Fibroblast of lung (primary cell): ENCODE measurements around the gene TPBG. TPM values are rescaled to one million over a fixed set of nuclear protein-coding genes. Genes with fewer than 3 reads are reported as not detected.

Experiments used
- DNase-seq, 2 donors: peaks; one replicate each; pipeline versions ENCODE4 v3.0.0 to v3.0.0-alpha.2; 2010; ENCODE audit warnings: low read depth in 2 of 2
- H2AFZ ChIP-seq: 2 replicates; pipeline ENCODE4 v1.5.1; 2012; ENCODE audit warnings: low read length, control low read depth, inconsistent platforms
- H3K27ac ChIP-seq: 2 replicates; pipeline ENCODE4 v1.5.1; 2011; ENCODE audit warnings: low read length, control low read depth; ENCODE audit not compliant: insufficient read depth
- H3K27me3 ChIP-seq: 2 replicates; pipeline ENCODE4 v1.5.1; 2011; ENCODE audit warnings: mild to moderate bottlenecking, low read length; ENCODE audit not compliant: control insufficient read depth, insufficient read depth
- H3K36me3 ChIP-seq: 2 replicates; pipeline ENCODE4 v1.5.1; 2011; ENCODE audit warnings: low read length; ENCODE audit not compliant: control insufficient read depth, insufficient read depth
- H3K4me1 ChIP-seq: 2 replicates; pipeline ENCODE4 v1.5.1; 2011; ENCODE audit warnings: low read length; ENCODE audit not compliant: control insufficient read depth, insufficient read depth; ENCODE audit errors: extremely low read depth
- H3K4me2 ChIP-seq: 2 replicates; pipeline ENCODE4 v1.5.1; 2011; ENCODE audit warnings: low read length, control low read depth; ENCODE audit not compliant: insufficient read depth; ENCODE audit errors: extremely low read depth
- H3K4me3 ChIP-seq, 4 experiments: fragments of 200-600 bp in 1 of 4; sonication (generic) in 1 of 4; replicated peaks in 1 of 4; 2 replicates each; pipeline ENCODE4 v1.5.1; 2011 to 2016; ENCODE audit warnings: low read length in 4 of 4, low read depth in 3 of 4, mild to moderate bottlenecking in 3 of 4, control low read depth in 2 of 4, inconsistent platforms in 1 of 4, mixed read lengths in 1 of 4; ENCODE audit not compliant: insufficient read depth in 1 of 4; ENCODE audit errors: control extremely low read depth in 1 of 4
- H3K79me2 ChIP-seq: 2 replicates; pipeline ENCODE4 v1.5.1; 2012; ENCODE audit warnings: mild to moderate bottlenecking, low read length, inconsistent platforms; ENCODE audit not compliant: control insufficient read depth, insufficient read depth
- H3K9ac ChIP-seq: 2 replicates; pipeline ENCODE4 v1.5.1; 2011; ENCODE audit warnings: mild to moderate bottlenecking, low read length, control low read depth; ENCODE audit not compliant: insufficient read depth
- H3K9me3 ChIP-seq: 2 replicates; pipeline ENCODE4 v1.5.1; 2012; ENCODE audit warnings: low read depth, low read length; ENCODE audit not compliant: control insufficient read depth, insufficient read depth
- H4K20me1 ChIP-seq: 2 replicates; pipeline ENCODE4 v1.5.1; 2011; ENCODE audit warnings: low read length; ENCODE audit not compliant: control insufficient read depth, insufficient read depth; ENCODE audit errors: extremely low read depth
- EZH2 ChIP-seq: IDR thresholded peaks from 2 replicates; pipeline ENCODE4 v1.5.1; 2012; ENCODE audit warnings: low read length, control low read depth, mild to moderate bottlenecking; ENCODE audit errors: missing control alignments
- polyA plus RNA-seq, 2 donors: library from polyadenylated mRNA; depleted of rRNA in 1 of 2; stranded (reverse) in 1 of 2; unstranded in 1 of 2; fragments of >200 nt; gene quantifications; 2 replicates each; pipeline ENCODE4 v1.2.1, GENCODE V29; 2011 to 2012; ENCODE audit warnings: missing spikeins in 1 of 2
- total RNA-seq: library from RNA; depleted of rRNA; stranded (reverse); fragments of >200 nt; gene quantifications from 2 replicates; pipeline ENCODE4 v1.2.1, GENCODE V29; 2014
- TF ChIP-seq, protein P1 (sequence below), 2 donors: IDR thresholded peaks in 1 of 2; conservative IDR thresholded peaks in 1 of 2; 1 replicate in 1 of 2; 2 replicates in 1 of 2; pipeline ENCODE4 v1.5.1; 2011 to 2012; ENCODE audit warnings: low read length in 2 of 2, control low read depth in 1 of 2, inconsistent platforms in 1 of 2, low read depth in 1 of 2, mild to moderate bottlenecking in 1 of 2

Gene TPBG
- total and polyA plus RNA-seq, 2 donors (not counting 1 experiment from before 2014, with no cell fraction given) = 31.0 to 54.6 TPM

GRCh38 chr6:82330171-82330804 is 33.3 kb upstream of the TPBG start:
- Histone ChIP-seq H2AFZ (no peak overlapping the region), H3K9ac (no peak overlapping the region), H4K20me1 (no peaks in the 10 kb centered on the region), H3K79me2 (no peaks in the 10 kb centered on the region), H3K36me3 (no peaks in the 10 kb centered on the region), H3K4me2 (no peak overlapping the region), H3K27ac (no peak overlapping the region), H3K9me3 (no peaks in the 10 kb centered on the region), H3K4me3 (no peak overlapping the region), H3K4me1 (no peaks in the 10 kb centered on the region), H3K27me3 (no peaks in the 10 kb centered on the region)
- no peak for DNase-seq
- TF ChIP-seq, protein P1, sequence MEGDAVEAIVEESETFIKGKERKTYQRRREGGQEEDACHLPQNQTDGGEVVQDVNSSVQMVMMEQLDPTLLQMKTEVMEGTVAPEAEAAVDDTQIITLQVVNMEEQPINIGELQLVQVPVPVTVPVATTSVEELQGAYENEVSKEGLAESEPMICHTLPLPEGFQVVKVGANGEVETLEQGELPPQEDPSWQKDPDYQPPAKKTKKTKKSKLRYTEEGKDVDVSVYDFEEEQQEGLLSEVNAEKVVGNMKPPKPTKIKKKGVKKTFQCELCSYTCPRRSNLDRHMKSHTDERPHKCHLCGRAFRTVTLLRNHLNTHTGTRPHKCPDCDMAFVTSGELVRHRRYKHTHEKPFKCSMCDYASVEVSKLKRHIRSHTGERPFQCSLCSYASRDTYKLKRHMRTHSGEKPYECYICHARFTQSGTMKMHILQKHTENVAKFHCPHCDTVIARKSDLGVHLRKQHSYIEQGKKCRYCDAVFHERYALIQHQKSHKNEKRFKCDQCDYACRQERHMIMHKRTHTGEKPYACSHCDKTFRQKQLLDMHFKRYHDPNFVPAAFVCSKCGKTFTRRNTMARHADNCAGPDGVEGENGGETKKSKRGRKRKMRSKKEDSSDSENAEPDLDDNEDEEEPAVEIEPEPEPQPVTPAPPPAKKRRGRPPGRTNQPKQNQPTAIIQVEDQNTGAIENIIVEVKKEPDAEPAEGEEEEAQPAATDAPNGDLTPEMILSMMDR (conservative IDR thresholded peaks at IDR 0.05 in 1 of 2, IDR thresholded peaks at IDR 0.05 in 1 of 2; ENCODE audit: low read depth in 1 of 2, low read length in 2 of 2) = no peak
- TF ChIP-seq EZH2 = no peak

DNA sequence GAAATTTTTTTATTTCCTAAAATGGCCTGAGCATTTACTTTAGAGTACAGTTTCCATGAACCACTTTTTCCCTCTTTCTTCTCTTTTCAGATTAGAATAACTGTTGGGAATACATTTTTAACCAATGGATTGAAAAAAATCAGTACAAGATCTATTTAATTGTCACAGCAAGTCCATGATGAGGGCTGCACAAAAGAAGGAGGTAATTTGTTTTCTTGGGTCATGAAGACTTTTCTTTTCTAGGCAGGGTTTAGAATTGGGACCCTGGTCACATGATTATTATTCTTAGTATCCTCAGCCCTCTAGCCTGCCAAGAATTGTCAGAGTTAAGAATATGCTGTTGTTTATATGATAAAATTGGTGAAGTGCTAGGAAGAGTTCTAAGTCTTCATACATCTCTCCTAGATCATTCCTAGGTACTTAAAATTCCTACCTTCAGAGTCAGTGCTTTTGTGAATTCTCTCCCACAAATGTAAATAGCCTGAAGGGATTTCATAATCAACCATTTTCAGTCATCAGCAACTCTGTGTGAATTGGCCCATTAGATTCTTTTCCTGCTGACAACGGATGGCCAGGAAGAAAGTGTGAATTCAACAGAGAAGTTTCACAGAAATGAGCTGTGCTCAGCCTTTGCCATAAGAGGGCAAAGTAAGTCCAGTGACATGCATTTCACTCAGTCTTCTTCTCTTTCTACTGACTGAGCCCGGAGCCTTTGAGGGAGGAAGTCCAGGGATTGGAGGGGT is 32.4 kb upstream of the TPBG start:
- H3K27me3 ChIP-seq = no peaks in the 10 kb centered on the region
- peak; percentile 28 to 61 for DNase-seq
- H3K9ac ChIP-seq = no peak overlapping the region
- TF ChIP-seq EZH2 = no peak
- TF ChIP-seq, protein P1 (conservative IDR thresholded peaks at IDR 0.05 in 1 of 2, IDR thresholded peaks at IDR 0.05 in 1 of 2; ENCODE audit: low read depth in 1 of 2, low read length in 2 of 2) = peak; percentile 32 to 40
- no peaks in the 10 kb centered on the region for H3K9me3 ChIP-seq
- no peak overlapping the region for H3K27ac ChIP-seq
- H4K20me1 ChIP-seq = no peaks in the 10 kb centered on the region
- no peak overlapping the region for H3K4me2 ChIP-seq
- H3K4me3 ChIP-seq = no peak overlapping the region
- no peaks in the 10 kb centered on the region for H3K36me3 ChIP-seq
- no peaks in the 10 kb centered on the region for H3K79me2 ChIP-seq
- no peaks in the 10 kb centered on the region for H3K4me1 ChIP-seq
- no peak overlapping the region for H2AFZ ChIP-seq

- Histone ChIP-seq H3K4me1 (no peaks in the 10 kb centered on the region), H3K4me2 (no peak overlapping the region), H2AFZ (no peak overlapping the region), H3K36me3 (no peaks in the 10 kb centered on the region), H3K79me2 (no peaks in the 10 kb centered on the region), H3K4me3 (no peak overlapping the region), H3K27me3 (no peaks in the 10 kb centered on the region), H3K27ac (no peak overlapping the region), H3K9ac (no peak overlapping the region), H3K9me3 (no peaks in the 10 kb centered on the region), H4K20me1 (no peaks in the 10 kb centered on the region)
- TF ChIP-seq, protein P1 (conservative IDR thresholded peaks at IDR 0.05 in 1 of 2, IDR thresholded peaks at IDR 0.05 in 1 of 2; ENCODE audit: low read depth in 1 of 2, low read length in 2 of 2) = no peak
- no peak for TF ChIP-seq EZH2
- no peak for DNase-seq
Measured at GRCh38 chr6:82333781-82334180, 29.8 kb upstream of the TPBG start.
